Stimulated activated CD4-positive, alpha-beta T cell treated with anti-CD3 and anti-CD28 coated beads, Interleukin-2, amount 100 ng/mL, for 4 hours (primary cell): ENCODE data around the gene DYNLT2.

Experiments used
- DNase-seq: peaks from one replicate; pipeline ENCODE4 v3.0.0-alpha.2; 2020; ENCODE audit warnings: low read depth

DYNLT2 gene

GRCh38 chr6:169738204-169738975, 13.0 kb downstream of the DYNLT2 start:
- no peak for DNase-seq

GRCh38 chr6:169729961-169730360, 21.4 kb downstream of the DYNLT2 start:
- no peak for DNase-seq

GRCh38 chr6:169726963-169727362, 24.4 kb downstream of the DYNLT2 start:
- DNase-seq = no peak

GRCh38 chr6:169726049-169726400, 25.3 kb downstream of the DYNLT2 start:
- no peak for DNase-seq

- no peak for DNase-seq
Measured at GRCh38 chr6:169725125-169726048, 26.0 kb downstream of the DYNLT2 start.

GRCh38 chr6:169724494-169725124, 26.8 kb downstream of the DYNLT2 start, which contains the start of gene PHF10:
PHF10 (minus strand) TSS chr6:169724500; CDS start chr6:169723931, 569 bp downstream.
- DNase-seq = peak; percentile 71

GRCh38 chr6:169723991-169724493, 27.3 kb downstream of the DYNLT2 start:
- no peak for DNase-seq

- DNase-seq = peak; percentile 63
Measured at GRCh38 chr6:169723200-169723909, 28.0 kb downstream of the DYNLT2 start.

GRCh38 chr6:169722362-169723199, 28.8 kb downstream of the DYNLT2 start:
- DNase-seq = peak; percentile 3

- no peak for DNase-seq
Measured at GRCh38 chr6:169720207-169720855, 31.0 kb downstream of the DYNLT2 start.

- DNase-seq = no peak
Measured at GRCh38 chr6:169719117-169719516, 32.3 kb downstream of the DYNLT2 start.

GRCh38 chr6:169714595-169714994, 36.8 kb downstream of the DYNLT2 start:
- DNase-seq = no peak

GRCh38 chr6:169714178-169714577, 37.2 kb downstream of the DYNLT2 start:
- no peak for DNase-seq

- no peak for DNase-seq
Measured at GRCh38 chr6:169710009-169710408, 41.4 kb downstream of the DYNLT2 start.

- no peak for DNase-seq
Measured at GRCh38 chr6:169709293-169709692, 42.1 kb downstream of the DYNLT2 start.

GRCh38 chr6:169707772-169708171, 43.6 kb downstream of the DYNLT2 start:
- no peak for DNase-seq

GRCh38 chr6:169702840-169703246, 48.5 kb downstream of the DYNLT2 start:
- no peak for DNase-seq

- peak; percentile 99 for DNase-seq
Measured at GRCh38 chr6:169701954-169702839, 49.2 kb downstream of the DYNLT2 start, which contains the start of the genes C6orf120 and WDR27. C6orf120 (plus strand) TSS chr6:169702126; CDS start chr6:169702460, 334 bp downstream. WDR27 (minus strand) TSS chr6:169702029; CDS start chr6:169689005, 13,024 bp downstream.
